ENCODE data around the gene PVALEF. TPM values are rescaled to one million over a fixed set of nuclear protein-coding genes. Genes with fewer than 3 reads are reported as not detected.

The PVALEF gene
- total and polyA plus RNA-seq, 2 donors (not counting 1 experiment from before 2014, with no cell fraction given) = not detected

- TF ChIP-seq, protein P1, sequence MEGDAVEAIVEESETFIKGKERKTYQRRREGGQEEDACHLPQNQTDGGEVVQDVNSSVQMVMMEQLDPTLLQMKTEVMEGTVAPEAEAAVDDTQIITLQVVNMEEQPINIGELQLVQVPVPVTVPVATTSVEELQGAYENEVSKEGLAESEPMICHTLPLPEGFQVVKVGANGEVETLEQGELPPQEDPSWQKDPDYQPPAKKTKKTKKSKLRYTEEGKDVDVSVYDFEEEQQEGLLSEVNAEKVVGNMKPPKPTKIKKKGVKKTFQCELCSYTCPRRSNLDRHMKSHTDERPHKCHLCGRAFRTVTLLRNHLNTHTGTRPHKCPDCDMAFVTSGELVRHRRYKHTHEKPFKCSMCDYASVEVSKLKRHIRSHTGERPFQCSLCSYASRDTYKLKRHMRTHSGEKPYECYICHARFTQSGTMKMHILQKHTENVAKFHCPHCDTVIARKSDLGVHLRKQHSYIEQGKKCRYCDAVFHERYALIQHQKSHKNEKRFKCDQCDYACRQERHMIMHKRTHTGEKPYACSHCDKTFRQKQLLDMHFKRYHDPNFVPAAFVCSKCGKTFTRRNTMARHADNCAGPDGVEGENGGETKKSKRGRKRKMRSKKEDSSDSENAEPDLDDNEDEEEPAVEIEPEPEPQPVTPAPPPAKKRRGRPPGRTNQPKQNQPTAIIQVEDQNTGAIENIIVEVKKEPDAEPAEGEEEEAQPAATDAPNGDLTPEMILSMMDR (conservative IDR thresholded peaks at IDR 0.05 in 1 of 2, IDR thresholded peaks at IDR 0.05 in 1 of 2; ENCODE audit: low read depth in 1 of 2, low read length in 2 of 2) = no peak
- no peak for TF ChIP-seq EZH2 (IDR thresholded peaks at IDR 0.05; ENCODE audit: low read length, missing control alignments)
- H2AFZ ChIP-seq (ENCODE audit: low read length) = no peak overlapping the region
Measured at GRCh38 chr17:81131486-81132196, 33.7 kb upstream of the PVALEF start.

DNA sequence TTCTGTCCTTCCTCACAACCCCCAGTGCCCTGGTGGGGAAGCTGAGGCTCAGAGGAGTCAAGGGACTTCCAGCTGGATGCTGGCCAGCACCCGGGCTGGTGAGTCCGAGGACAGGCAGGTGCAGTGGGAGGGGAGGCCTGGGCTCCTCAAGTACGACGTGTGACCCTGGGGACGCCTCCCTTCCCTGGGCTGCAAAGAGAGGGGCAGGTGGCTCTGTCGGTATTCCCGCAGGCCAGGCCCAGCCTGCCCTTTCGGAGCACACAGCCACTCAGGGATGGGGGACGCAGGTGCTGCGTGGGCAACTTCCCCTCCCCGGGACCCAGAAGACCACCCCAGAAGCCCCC, 33.1 kb upstream of the PVALEF start:
- Histone ChIP-seq H3K36me3 (ENCODE audit: control insufficient read depth, insufficient read depth, low read length) (no peaks in the 10 kb centered on the region), H3K4me2 (ENCODE audit: extremely low read depth, insufficient read depth, low read length) (no peak overlapping the region), H3K9ac (ENCODE audit: insufficient read depth, low read length) (no peak overlapping the region), H2AFZ (ENCODE audit: low read length) (no peak overlapping the region), H3K79me2 (ENCODE audit: control insufficient read depth, insufficient read depth, low read length) (no peaks in the 10 kb centered on the region), H3K27me3 (ENCODE audit: control insufficient read depth, insufficient read depth, low read length) (no peaks in the 10 kb centered on the region), H3K27ac (ENCODE audit: insufficient read depth, low read length) (no peak overlapping the region), H3K9me3 (ENCODE audit: control insufficient read depth, insufficient read depth, low read depth, low read length) (no peaks in the 10 kb centered on the region), H4K20me1 (ENCODE audit: control insufficient read depth, extremely low read depth, insufficient read depth, low read length) (no peaks in the 10 kb centered on the region), H3K4me3 (replicated peaks in 1 of 4; ENCODE audit: control extremely low read depth in 1 of 4, insufficient read depth in 1 of 4, low read depth in 3 of 4, low read length in 4 of 4) (no peak overlapping the region), H3K4me1 (ENCODE audit: control insufficient read depth, extremely low read depth, insufficient read depth, low read length) (no peaks in the 10 kb centered on the region)
- no peak for DNase-seq (ENCODE audit: low read depth in 2 of 2)
- TF ChIP-seq EZH2 (IDR thresholded peaks at IDR 0.05; ENCODE audit: low read length, missing control alignments) = no peak
- TF ChIP-seq, protein P1 (conservative IDR thresholded peaks at IDR 0.05 in 1 of 2, IDR thresholded peaks at IDR 0.05 in 1 of 2; ENCODE audit: low read depth in 1 of 2, low read length in 2 of 2) = no peak

More at GRCh38 chr17:81131486-81132196, 33.7 kb upstream of the PVALEF start:
- H3K9me3 ChIP-seq (ENCODE audit: control insufficient read depth, insufficient read depth, low read depth, low read length) = no peaks in the 10 kb centered on the region
- no peaks in the 10 kb centered on the region for H3K4me1 ChIP-seq (ENCODE audit: control insufficient read depth, extremely low read depth, insufficient read depth, low read length)
- no peaks in the 10 kb centered on the region for H4K20me1 ChIP-seq (ENCODE audit: control insufficient read depth, extremely low read depth, insufficient read depth, low read length)
- H3K79me2 ChIP-seq (ENCODE audit: control insufficient read depth, insufficient read depth, low read length) = no peaks in the 10 kb centered on the region
- no peak overlapping the region for H3K9ac ChIP-seq (ENCODE audit: insufficient read depth, low read length)
- H3K27ac ChIP-seq (ENCODE audit: insufficient read depth, low read length) = no peak overlapping the region
- DNase-seq (ENCODE audit: low read depth in 2 of 2) = no peak
- no peaks in the 10 kb centered on the region for H3K27me3 ChIP-seq (ENCODE audit: control insufficient read depth, insufficient read depth, low read length)
- no peak overlapping the region for H3K4me2 ChIP-seq (ENCODE audit: extremely low read depth, insufficient read depth, low read length)
- H3K36me3 ChIP-seq (ENCODE audit: control insufficient read depth, insufficient read depth, low read length) = no peaks in the 10 kb centered on the region
- no peak overlapping the region for H3K4me3 ChIP-seq (replicated peaks in 1 of 4; ENCODE audit: control extremely low read depth in 1 of 4, insufficient read depth in 1 of 4, low read depth in 3 of 4, low read length in 4 of 4)

DNA sequence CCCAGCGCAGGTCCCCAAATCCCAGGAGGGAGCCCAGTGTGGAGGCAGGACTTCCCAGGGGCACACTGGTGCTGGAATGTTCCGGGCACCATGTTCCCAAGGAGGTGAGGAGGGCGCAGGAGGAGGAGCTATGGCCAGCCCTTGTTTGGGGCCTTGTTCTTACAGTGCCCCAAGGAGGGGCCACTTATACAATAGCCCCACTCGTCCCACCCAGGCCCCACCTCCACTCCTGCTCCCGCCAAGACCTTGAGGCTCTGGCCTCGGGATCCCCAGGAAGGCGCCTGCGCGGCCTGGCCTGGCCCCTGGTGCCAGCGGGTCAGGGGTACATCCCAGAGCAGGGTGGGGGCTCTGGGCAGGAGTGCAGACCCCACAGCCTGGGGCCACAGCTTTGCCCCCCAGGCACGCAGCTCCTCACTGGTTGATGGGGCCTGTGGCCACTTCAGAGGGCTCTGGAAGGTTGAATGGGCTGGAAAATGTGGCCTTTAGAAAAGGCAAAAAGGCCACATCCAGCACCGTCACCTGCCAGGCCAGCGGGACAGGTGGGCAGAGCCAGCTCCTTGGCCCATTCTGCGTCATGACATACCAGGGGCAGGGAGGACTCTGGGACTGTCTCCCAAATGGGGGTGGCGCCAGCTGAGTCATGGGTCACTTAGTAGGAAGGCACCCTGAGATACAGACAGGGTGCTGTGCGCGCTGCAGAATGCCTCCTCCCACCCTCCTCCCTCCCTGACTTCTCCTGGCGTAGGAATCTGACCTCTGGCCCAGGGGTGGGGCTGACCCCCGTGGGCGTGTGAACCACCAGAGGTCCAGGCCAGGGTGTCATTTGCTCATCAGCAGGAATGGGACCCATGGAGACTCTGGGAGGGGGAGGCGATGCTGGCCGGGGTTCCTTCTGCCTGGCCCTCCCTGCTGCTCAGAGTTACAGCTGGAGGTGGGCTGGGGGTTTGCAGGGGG, 32.3 kb upstream of the PVALEF start:
- Histone ChIP-seq H3K36me3 (ENCODE audit: control insufficient read depth, insufficient read depth, low read length) (no peaks in the 10 kb centered on the region), H3K9ac (ENCODE audit: insufficient read depth, low read length) (no peak overlapping the region), H3K79me2 (ENCODE audit: control insufficient read depth, insufficient read depth, low read length) (no peaks in the 10 kb centered on the region), H3K27ac (ENCODE audit: insufficient read depth, low read length) (no peak overlapping the region), H3K4me1 (ENCODE audit: control insufficient read depth, extremely low read depth, insufficient read depth, low read length) (no peaks in the 10 kb centered on the region), H4K20me1 (ENCODE audit: control insufficient read depth, extremely low read depth, insufficient read depth, low read length) (no peaks in the 10 kb centered on the region), H3K4me3 (replicated peaks in 1 of 4; ENCODE audit: control extremely low read depth in 1 of 4, insufficient read depth in 1 of 4, low read depth in 3 of 4, low read length in 4 of 4) (no peak overlapping the region), H2AFZ (ENCODE audit: low read length) (no peak overlapping the region), H3K27me3 (ENCODE audit: control insufficient read depth, insufficient read depth, low read length) (no peaks in the 10 kb centered on the region), H3K9me3 (ENCODE audit: control insufficient read depth, insufficient read depth, low read depth, low read length) (no peaks in the 10 kb centered on the region), H3K4me2 (ENCODE audit: extremely low read depth, insufficient read depth, low read length) (no peak overlapping the region)
- DNase-seq (ENCODE audit: low read depth in 2 of 2) = no peak
- TF ChIP-seq EZH2 (IDR thresholded peaks at IDR 0.05; ENCODE audit: low read length, missing control alignments) = no peak
